A549 (cell line): ENCODE data around the gene MPHOSPH6. TPM values are rescaled to one million over a fixed set of nuclear protein-coding genes. Genes with fewer than 3 reads are reported as not detected.

Experiments
- ATAC-seq, 2 experiments: fragments of 200-7000 bp in 1 of 2; fragments of >200 bp in 1 of 2; cut with Nextera tagmentation in 1 of 2; cut with Tn5 transposase in 1 of 2; 3 replicates each; pipeline versions ENCODE4 v1.8.0 to v1.9.1; 2018 to 2020; ENCODE audit warnings: mild to moderate bottlenecking in 1 of 2, moderate library complexity in 1 of 2
- CTCF ChIA-PET: fragments of 300-600 bp; sonication (Branson Sonifier 250); formaldehyde crosslinking; extraction: SDS; loops from one replicate; lab custom pipeline; 2021; ENCODE audit warnings: antibody characterized with exemption, inconsistent platforms; lab: Yijun Ruan, JAX
- POLR2A ChIA-PET: fragments of 350-600 bp; formaldehyde crosslinking; extraction: SDS; loops from one replicate; lab custom pipeline; 2021; ENCODE audit warnings: antibody characterized with exemption, inconsistent platforms; lab: Yijun Ruan, JAX
- DNase-seq, 2 experiments: peaks; one replicate each; pipeline versions ENCODE4 v3.0.0 to v3.0.0-alpha.2; 2011 to 2016; ENCODE audit warnings: low read depth in 1 of 2, low spot score in 1 of 2
- FAIRE-seq: peaks from 2 replicates; lab custom pipeline; 2011; peaks lifted over from hg19 to GRCh38; lab: Jason Lieb, UNC
- H3K27ac ChIP-seq, 2 experiments: fragments of >200 bp; sonication (Bioruptor Twin); formaldehyde crosslinking; 3 replicates each; pipeline ENCODE4 v1.5.1; 2016 to 2017
- H3K4me1 ChIP-seq: fragments of >200 bp; sonication (Bioruptor Twin); formaldehyde crosslinking; 3 replicates; pipeline ENCODE4 v1.6.1; 2016
- H3K4me2 ChIP-seq: fragments of >200 bp; sonication (Bioruptor Twin); formaldehyde crosslinking; 3 replicates; pipeline ENCODE4 v1.6.1; 2016
- H3K4me3 ChIP-seq: fragments of >200 bp; sonication (Bioruptor Twin); formaldehyde crosslinking; 3 replicates; pipeline ENCODE4 v1.5.1; 2016
- H3K9me3 ChIP-seq: fragments of >200 bp; sonication (Bioruptor Twin); formaldehyde crosslinking; 3 replicates; pipeline ENCODE4 v1.6.1; 2016
- BCL3 ChIP-seq: fragments of >200 bp; sonication (Bioruptor Twin); formaldehyde crosslinking; IDR thresholded peaks from 3 replicates; pipeline ENCODE4 v1.6.1; 2016
- BHLHE40 ChIP-seq: IDR thresholded peaks from 2 replicates; pipeline ENCODE4 v1.6.1; 2012; ENCODE audit warnings: low read depth, low read length, inconsistent platforms
- CEBPB ChIP-seq, 2 experiments: fragments of >200 bp in 1 of 2; sonication (Bioruptor Twin) in 1 of 2; formaldehyde crosslinking in 1 of 2; IDR thresholded peaks; 2 replicates each; pipeline ENCODE4 v1.6.1; 2012 to 2016
- CHD4 ChIP-seq: fragments of 200-600 bp; sonication (generic); IDR thresholded peaks from 2 replicates; pipeline ENCODE4 v1.6.1; 2016; ENCODE audit warnings: antibody characterized with exemption, mild to moderate bottlenecking, borderline replicate concordance
- CTCF ChIP-seq: fragments of >200 bp; sonication (Bioruptor Twin); formaldehyde crosslinking; IDR thresholded peaks from 3 replicates; pipeline ENCODE4 v1.5.1; 2016
- EHF ChIP-seq: fragments of 250-450 bp; sonication (Bioruptor Pico); IDR thresholded peaks from 2 replicates; pipeline ENCODE4 v1.5.0; 2020; ENCODE audit warnings: mild to moderate bottlenecking
- EP300 ChIP-seq, 2 experiments: fragments of >200 bp; sonication (Bioruptor Twin); formaldehyde crosslinking; IDR thresholded peaks; 2 replicates in 1 of 2; 3 replicates in 1 of 2; pipeline ENCODE4 v1.6.1; 2016 to 2017
- ESRRA ChIP-seq: fragments of 150-350 bp; IDR thresholded peaks from 2 replicates; pipeline ENCODE4 v1.6.1; 2014; ENCODE audit warnings: mild to moderate bottlenecking, low read length, borderline replicate concordance
- FOSL2 ChIP-seq, 2 experiments: fragments of 450-650 bp in 1 of 2; fragments of >200 bp in 1 of 2; sonication (Bioruptor Twin) in 1 of 2; formaldehyde crosslinking; IDR thresholded peaks; 2 replicates each; pipeline versions ENCODE4 v1.5.0 to v1.6.1; 2016 to 2020; ENCODE audit warnings: mild to moderate bottlenecking in 1 of 2, moderate library complexity in 1 of 2
- HDAC2 ChIP-seq: fragments of 200-600 bp; sonication (generic); IDR thresholded peaks from 2 replicates; pipeline ENCODE4 v1.6.1; 2016
- HEYL ChIP-seq: fragments of 250-450 bp; sonication (Bioruptor Pico); IDR thresholded peaks from 2 replicates; pipeline ENCODE4 v1.8.0; 2021; ENCODE audit warnings: mild to moderate bottlenecking, moderate library complexity
- HOXA7 ChIP-seq: fragments of 250-450 bp; sonication (Bioruptor Pico); IDR thresholded peaks from 2 replicates; pipeline ENCODE4 v1.5.0; 2020; ENCODE audit warnings: mild to moderate bottlenecking, moderate library complexity
- HOXB13 ChIP-seq: fragments of 250-450 bp; sonication (Bioruptor Pico); IDR thresholded peaks from 2 replicates; pipeline ENCODE4 v1.5.0; 2020; ENCODE audit warnings: low read depth, mild to moderate bottlenecking, moderate library complexity
- JUN ChIP-seq, 2 experiments: fragments of >200 bp; sonication (Bioruptor Twin); formaldehyde crosslinking; IDR thresholded peaks; 2 replicates in 1 of 2; 3 replicates in 1 of 2; pipeline ENCODE4 v1.6.1; 2016 to 2017
- KDM5A ChIP-seq: fragments of 200-600 bp; sonication (generic); IDR thresholded peaks from 2 replicates; pipeline ENCODE4 v1.6.1; 2016; ENCODE audit warnings: antibody characterized with exemption, mild to moderate bottlenecking
- MAX ChIP-seq: IDR thresholded peaks from 2 replicates; pipeline ENCODE4 v1.6.1; 2012
- NFE2L2 ChIP-seq: fragments of 150-350 bp; conservative IDR thresholded peaks from 2 replicates; pipeline ENCODE4 v1.6.1; 2014; ENCODE audit warnings: low read length
- NPAS2 ChIP-seq: fragments of 250-450 bp; sonication (Bioruptor Pico); IDR thresholded peaks from 2 replicates; pipeline ENCODE4 v1.8.0; 2022; ENCODE audit warnings: mild to moderate bottlenecking, moderate library complexity, borderline replicate concordance
- NR3C1 ChIP-seq: fragments of >200 bp; sonication (Bioruptor Twin); formaldehyde crosslinking; IDR thresholded peaks from 3 replicates; pipeline ENCODE4 v1.6.1; 2017
- PHF8 ChIP-seq: fragments of 200-600 bp; sonication (generic); IDR thresholded peaks from 2 replicates; pipeline ENCODE4 v1.6.1; 2016; ENCODE audit warnings: low read depth, mild to moderate bottlenecking, antibody characterized with exemption, moderate library complexity, borderline replicate concordance
- POLR2A ChIP-seq: IDR thresholded peaks from 2 replicates; pipeline ENCODE4 v1.6.1; 2012; ENCODE audit warnings: mild to moderate bottlenecking, low read length
- POLR2AphosphoS2 ChIP-seq: conservative IDR thresholded peaks from 2 replicates; pipeline ENCODE4 v1.6.1; 2012; ENCODE audit warnings: low read length, improper control_type of control experiment, inconsistent platforms
- RCOR1 ChIP-seq: fragments of 150-350 bp; IDR thresholded peaks from 2 replicates; pipeline ENCODE4 v1.6.1; 2014; ENCODE audit warnings: antibody characterized with exemption, low read length, low read depth
- RFX5 ChIP-seq: fragments of 450-650 bp; IDR thresholded peaks from 2 replicates; pipeline ENCODE4 v1.7.1; 2014; ENCODE audit warnings: antibody characterized with exemption, mild to moderate bottlenecking, moderate library complexity
- SMC3 ChIP-seq: fragments of >200 bp; sonication (Bioruptor Twin); formaldehyde crosslinking; IDR thresholded peaks from 3 replicates; pipeline ENCODE4 v1.6.1; 2018; ENCODE audit warnings: inconsistent platforms
- TP53 ChIP-seq: fragments of 250-450 bp; sonication (Bioruptor Pico); IDR thresholded peaks from 2 replicates; pipeline ENCODE4 v1.5.0; 2021; ENCODE audit warnings: mild to moderate bottlenecking, moderate library complexity
- USF2 ChIP-seq: fragments of 450-650 bp; IDR thresholded peaks from 2 replicates; pipeline ENCODE4 v1.6.1; 2014; ENCODE audit warnings: antibody characterized with exemption
- ZC3H11A ChIP-seq: fragments of 450-650 bp; IDR thresholded peaks from 2 replicates; pipeline ENCODE4 v1.6.1; 2014; ENCODE audit warnings: antibody characterized with exemption, mild to moderate bottlenecking
- WGBS: methylation state at CpG from one replicate; pipeline ENCODE4 v1.1.6; 2017; ENCODE audit errors: missing lambda C conversion rate; 5-methylcytosine and 5-hydroxymethylcytosine counted together
- polyA minus RNA-seq: library from RNA; depleted of rRNA, polyadenylated mRNA; stranded (reverse); fragments of >200 nt; gene quantifications from 2 replicates; pipeline ENCODE4 v1.2.3, GENCODE V29; 2011; rRNA and poly(A)+ RNA removed
- polyA plus RNA-seq, 4 experiments: library from polyadenylated mRNA; depleted of rRNA in 3 of 4; stranded (reverse); fragments of >200 nt; fragmentation: RNase III in 1 of 4; extraction: RNeasy Plus Mini Kit Qiagen cat#74134 plus additional on column Dnase treatment in 1 of 4; gene quantifications; 2 replicates in 3 of 4; 3 replicates in 1 of 4; pipeline ENCODE4 v1.2.3, GENCODE V29; 2011 to 2017
- TF ChIP-seq, protein P1 (sequence below): fragments of >200 bp; sonication (Bioruptor Twin); formaldehyde crosslinking; IDR thresholded peaks from 2 replicates; pipeline ENCODE4 v1.6.1; 2016
- TF ChIP-seq, protein P2 (sequence below): fragments of 250-450 bp; sonication (Bioruptor Pico); IDR thresholded peaks from 2 replicates; pipeline ENCODE4 v1.5.0; 2021; ENCODE audit warnings: mild to moderate bottlenecking, moderate library complexity, borderline replicate concordance
- TF ChIP-seq, protein P3 (sequence below): IDR thresholded peaks from 2 replicates; pipeline ENCODE4 v1.6.1; 2012

Gene MPHOSPH6
- polyA plus RNA-seq (2011; rRNA removed): 20.9 and 43.7 TPM in 2 replicates
- polyA plus RNA-seq (2012; cell fraction: cytosol; rRNA removed): 9.0 and 11.9 TPM in 2 replicates
- 3.6 and 9.6 TPM in 2 replicates for polyA plus RNA-seq (2012; cell fraction: nucleus; rRNA removed)
- polyA plus RNA-seq (2017; fragmentation: RNase III; extraction: RNeasy Plus Mini Kit Qiagen cat#74134 plus additional on column Dnase treatment): 47.4 to 53.5 TPM (median 49.4 TPM) in 3 replicates
- polyA minus RNA-seq: 3.0 and 4.3 TPM in 2 replicates

DNA sequence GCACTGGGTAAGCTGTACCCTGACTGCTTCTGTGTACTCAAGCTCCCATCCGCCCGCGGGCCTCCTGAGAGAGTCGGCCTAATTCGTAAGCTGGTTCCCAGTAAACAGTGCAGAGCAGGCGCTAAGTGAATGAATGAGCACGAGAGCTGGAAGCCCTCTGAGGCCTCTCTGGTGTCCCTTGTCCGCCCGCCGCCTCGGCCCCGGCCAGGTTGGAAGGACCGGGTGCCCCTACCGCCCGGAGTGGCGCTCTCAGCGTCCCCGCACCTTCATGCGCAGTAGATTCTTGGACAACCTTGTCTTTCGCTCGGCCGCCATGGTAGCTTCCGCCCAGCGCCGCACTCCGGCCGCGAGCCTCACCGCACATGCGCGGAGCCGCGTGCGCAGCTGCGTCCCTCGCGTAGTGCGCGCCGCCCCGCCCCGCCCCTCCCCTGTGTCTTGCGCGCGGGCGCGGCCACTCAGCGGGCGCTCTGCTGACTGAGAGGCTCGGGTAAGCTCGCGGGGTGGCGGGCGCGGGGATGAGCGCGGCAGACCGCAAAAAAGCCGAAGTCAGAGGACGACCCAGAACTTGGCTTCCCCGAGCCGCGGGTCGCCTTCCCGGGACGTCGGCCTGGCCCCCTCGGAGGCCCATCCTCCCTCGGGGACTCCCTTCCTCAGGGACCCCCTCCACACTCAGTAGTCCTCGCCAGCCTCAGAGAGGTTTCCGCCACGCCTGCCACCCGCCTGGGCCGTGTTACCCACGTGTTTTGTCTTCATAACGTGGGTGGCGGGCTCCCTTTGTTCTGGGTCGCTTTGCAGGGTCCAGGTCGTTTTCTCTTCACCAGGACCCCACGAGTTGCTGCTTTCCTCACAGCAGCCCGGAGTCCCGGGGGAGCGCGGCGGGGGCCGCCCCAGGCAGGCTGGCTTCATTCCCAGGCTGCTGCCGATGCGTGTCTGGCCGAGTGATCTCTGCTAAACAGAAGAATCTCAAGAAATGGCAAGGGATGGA, at the start of gene MPHOSPH6:
TSS of gene MPHOSPH6 (minus strand) at position 364 of the 985 bp plus-strand sequence. CDS start at position 315, 49 bp downstream.
- FAIRE-seq (no peak), DNase-seq (peak; percentile 77 to 91), ATAC-seq (peak; percentile 95 to 99)
- CTCF ChIA-PET: interaction anchor here (1.6 kb wide), 1 partner anchor 61 kb away, joined by 4 read pairs; no protein-coding TSS in a partner anchor
- Histone ChIP-seq H3K4me3 (peak within 1 kb of the TSS; percentile 74), H3K4me1 (peaks cover 4% of the 10 kb centered on the region; the same call in 2 of the 3 replicates), H3K9me3 (peaks cover 4% of the 10 kb centered on the region; the same call in 1 of the 3 replicates), H3K4me2 (peak within 1 kb of the TSS; percentile 92), H3K27ac (peak within 1 kb of the TSS; percentile 79 to 93)
- 2% methylated on average over 36 of the region's 89 CpGs for WGBS
- POLR2A ChIA-PET: interaction anchor here (0.6 to 1.2 kb wide), 6 partner anchors 9 to 983 kb away, joined by 3 to 4 read pairs (median 4); no protein-coding TSS in a partner anchor
- no peak for TF ChIP-seq CHD4
- peak; percentile 70 for TF ChIP-seq USF2
- TF ChIP-seq ESRRA: no peak
- TF ChIP-seq TP53: peak; percentile 88
- no peak for TF ChIP-seq POLR2AphosphoS2
- TF ChIP-seq HOXB13 (CRISPR knock-in tag): peak; percentile 67; the same call in 1 of the 2 replicates
- peak; percentile 87; the same call in 1 of the 2 replicates for TF ChIP-seq PHF8
- no peak for TF ChIP-seq HDAC2
- peak; percentile 41; the same call in 1 of the 2 replicates for TF ChIP-seq NPAS2 (CRISPR knock-in tag)
- TF ChIP-seq MAX: peak; percentile 99
- no peak for TF ChIP-seq CTCF
- no peak for TF ChIP-seq CEBPB (IDR thresholded peaks at IDR 0.05)
- TF ChIP-seq BHLHE40: no peak
- TF ChIP-seq EP300 (IDR thresholded peaks at IDR 0.05): no peak
- no peak for TF ChIP-seq HOXA7 (CRISPR knock-in tag)
- TF ChIP-seq, protein P1, sequence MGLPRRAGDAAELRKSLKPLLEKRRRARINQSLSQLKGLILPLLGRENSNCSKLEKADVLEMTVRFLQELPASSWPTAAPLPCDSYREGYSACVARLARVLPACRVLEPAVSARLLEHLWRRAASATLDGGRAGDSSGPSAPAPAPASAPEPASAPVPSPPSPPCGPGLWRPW: no peak
- TF ChIP-seq RFX5: no peak
- TF ChIP-seq FOSL2 (IDR thresholded peaks at IDR 0.05): no peak
- TF ChIP-seq FOSL2 (CRISPR knock-in tag; IDR thresholded peaks at IDR 0.05): no peak
- TF ChIP-seq, protein P2, sequence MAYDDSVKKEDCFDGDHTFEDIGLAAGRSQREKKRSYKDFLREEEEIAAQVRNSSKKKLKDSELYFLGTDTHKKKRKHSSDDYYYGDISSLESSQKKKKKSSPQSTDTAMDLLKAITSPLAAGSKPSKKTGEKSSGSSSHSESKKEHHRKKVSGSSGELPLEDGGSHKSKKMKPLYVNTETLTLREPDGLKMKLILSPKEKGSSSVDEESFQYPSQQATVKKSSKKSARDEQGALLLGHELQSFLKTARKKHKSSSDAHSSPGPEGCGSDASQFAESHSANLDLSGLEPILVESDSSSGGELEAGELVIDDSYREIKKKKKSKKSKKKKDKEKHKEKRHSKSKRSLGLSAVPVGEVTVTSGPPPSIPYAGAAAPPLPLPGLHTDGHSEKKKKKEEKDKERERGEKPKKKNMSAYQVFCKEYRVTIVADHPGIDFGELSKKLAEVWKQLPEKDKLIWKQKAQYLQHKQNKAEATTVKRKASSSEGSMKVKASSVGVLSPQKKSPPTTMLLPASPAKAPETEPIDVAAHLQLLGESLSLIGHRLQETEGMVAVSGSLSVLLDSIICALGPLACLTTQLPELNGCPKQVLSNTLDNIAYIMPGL: no peak
- TF ChIP-seq NR3C1: no peak
- peak; percentile 96 for TF ChIP-seq POLR2A
- TF ChIP-seq EHF (CRISPR knock-in tag): no peak
- TF ChIP-seq HEYL: 0 out of 2 replicates have a peak, but pooled peaks have one; percentile 46
- no peak for TF ChIP-seq NFE2L2
- no peak for TF ChIP-seq RCOR1
- TF ChIP-seq SMC3: no peak
- peak; percentile 67; the same call in 1 of the 3 replicates for TF ChIP-seq BCL3
- TF ChIP-seq KDM5A: no peak
- TF ChIP-seq, protein P3, sequence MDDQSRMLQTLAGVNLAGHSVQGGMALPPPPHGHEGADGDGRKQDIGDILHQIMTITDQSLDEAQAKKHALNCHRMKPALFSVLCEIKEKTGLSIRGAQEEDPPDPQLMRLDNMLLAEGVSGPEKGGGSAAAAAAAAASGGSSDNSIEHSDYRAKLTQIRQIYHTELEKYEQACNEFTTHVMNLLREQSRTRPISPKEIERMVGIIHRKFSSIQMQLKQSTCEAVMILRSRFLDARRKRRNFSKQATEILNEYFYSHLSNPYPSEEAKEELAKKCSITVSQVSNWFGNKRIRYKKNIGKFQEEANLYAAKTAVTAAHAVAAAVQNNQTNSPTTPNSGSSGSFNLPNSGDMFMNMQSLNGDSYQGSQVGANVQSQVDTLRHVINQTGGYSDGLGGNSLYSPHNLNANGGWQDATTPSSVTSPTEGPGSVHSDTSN: no peak
- peak in 1 of 2 experiments; percentile 69; a peak in 2 of 5 replicates for TF ChIP-seq JUN (IDR thresholded peaks at IDR 0.05)
- TF ChIP-seq ZC3H11A: no peak
